ENCODE measurements around the gene UGDH. TPM values are rescaled to one million over a fixed set of nuclear protein-coding genes. Genes with fewer than 3 reads are reported as not detected.
"Not testable (repeated sequence)": the region's sequence is repeated elsewhere in the genome, so short reads cannot be mapped to it uniquely, and the experiment has no call there.

Gene UGDH
- total and polyA plus RNA-seq, 9 of the 15 experiments (the other 6 are each of a cell fraction or from before 2014, with no cell fraction given): 5.5 to 21.7 (median 16.2) TPM

DNA sequence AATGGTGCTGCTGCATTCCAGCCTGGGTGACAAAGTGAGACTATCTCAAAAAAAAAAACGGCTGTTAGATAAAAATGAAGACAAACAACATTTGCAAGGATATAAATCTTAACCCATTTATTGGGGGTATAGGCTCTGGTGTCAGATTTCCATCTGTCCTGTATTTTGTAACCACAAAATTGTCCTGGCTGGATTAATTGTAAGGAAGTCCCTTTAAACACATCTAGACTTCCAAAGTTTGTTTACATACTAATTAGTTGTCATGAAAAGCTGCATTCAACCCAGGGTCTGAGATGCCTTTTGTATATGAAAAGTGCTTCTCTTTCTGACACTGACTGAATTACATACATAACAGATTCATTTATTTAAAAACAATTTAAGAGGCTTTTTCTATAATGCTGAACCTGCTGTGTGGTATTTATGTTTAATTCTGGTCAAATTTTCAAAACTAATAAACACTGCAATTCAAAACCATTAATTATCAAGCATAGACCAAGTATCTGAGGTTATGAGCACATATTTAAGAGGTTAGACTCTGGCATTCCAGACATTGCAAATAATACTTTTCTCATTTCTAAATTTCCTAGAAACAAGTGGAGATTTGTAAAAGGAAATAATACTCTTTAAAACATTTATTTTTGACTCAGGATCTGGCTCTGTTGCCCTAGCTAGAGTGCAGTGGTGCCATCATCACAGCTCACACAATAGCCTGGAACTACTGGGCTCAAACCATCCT is 17.5 kb upstream of the UGDH start:
- Histone ChIP-seq H3K9ac (ENCODE audit: insufficient read depth in 1 of 2, low read depth in 2 of 2, low read length in 2 of 2) (no peak overlapping the region), H3K27me3 (ENCODE audit: control insufficient read depth in 2 of 2, insufficient read depth in 2 of 2, low read length in 2 of 2) (no peaks in the 10 kb centered on the region), H3K27ac (ENCODE audit: extremely low read depth, low read depth, low read length) (no peak overlapping the region), H3K36me3 (ENCODE audit: control insufficient read depth, insufficient read depth, low read length) (no peaks in the 10 kb centered on the region), H2AFZ (ENCODE audit: low read depth, low read length) (no peak overlapping the region), H4K20me1 (replicated peaks; ENCODE audit: control insufficient read depth, insufficient read depth, low read length) (no peaks in the 10 kb centered on the region), H3K4me3 (no peak overlapping the region), H3K9me1 (ENCODE audit: control insufficient read depth, insufficient read depth, low read length) (no peaks in the 10 kb centered on the region), H3K4me2 (ENCODE audit: insufficient read depth, low read length) (no peak overlapping the region), H3K9me3 (replicated peaks; ENCODE audit: control insufficient read depth, insufficient read depth, low read depth, low read length) (no peaks in the 10 kb centered on the region), H3K4me1 (replicated peaks in 1 of 2; ENCODE audit: control insufficient read depth in 2 of 2, insufficient read depth in 2 of 2, low read length in 2 of 2) (no peaks in the 10 kb centered on the region; a peak in 2 of 5 replicates), H3K79me2 (ENCODE audit: control insufficient read depth, insufficient read depth, low read length) (no peaks in the 10 kb centered on the region)
- ATAC-seq: no peak
- no peak for TF ChIP-seq PRPF4 (IDR thresholded peaks at IDR 0.05; ENCODE audit: insufficient read depth, low read depth, low read length, poor library complexity, severe bottlenecking)
- ChIA-PET POLR2A (interaction anchor here (0.7 to 0.8 kb wide), 2 partner anchors 14 to 1190 kb away, joined by 3 read pairs; no protein-coding TSS in a partner anchor), CTCF (ENCODE audit: low intra/inter-chr PET ratio) (no interaction called here)
- no peak for FAIRE-seq
- intact Hi-C loops (cut with micrococcal nuclease) (no loop called here), in situ Hi-C loops (cut with MboI) (no loop called here)
- WGBS (ENCODE audit: insufficient coverage, low coverage, missing lambda C conversion rate): 8% methylated on average over 1 of the region's 1 CpG
- no peak for DNase-seq (ENCODE audit: extremely low read depth in 1 of 4, low spot score in 3 of 4)
- no TSS peak for BruUV-seq (replicated peaks)

DNA sequence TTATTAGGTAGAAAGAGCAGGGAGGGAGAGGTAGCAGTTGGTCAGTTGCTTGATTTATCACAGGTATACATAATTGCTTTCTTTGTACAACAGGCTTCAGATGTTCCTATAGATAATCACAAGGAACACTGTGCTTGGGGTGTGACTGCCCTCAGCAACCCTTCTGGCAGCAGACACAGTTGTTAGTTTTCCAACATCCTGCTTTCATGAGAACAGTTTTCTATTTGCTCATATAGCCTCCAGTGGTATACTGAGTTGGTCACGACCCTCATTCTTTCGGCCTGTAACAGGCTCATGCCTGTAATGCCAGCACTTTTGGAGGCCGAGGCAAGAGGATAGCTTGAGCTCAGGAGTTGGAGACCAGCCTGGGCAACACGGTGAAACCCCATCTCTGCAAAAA is 16.8 kb upstream of the UGDH start:
- H3K4me2 ChIP-seq (ENCODE audit: insufficient read depth, low read length); H3K9me3 ChIP-seq (replicated peaks; ENCODE audit: control insufficient read depth, insufficient read depth, low read depth, low read length); ATAC-seq; H3K9me1 ChIP-seq (ENCODE audit: control insufficient read depth, insufficient read depth, low read length); H3K4me1 ChIP-seq (replicated peaks in 1 of 2; ENCODE audit: control insufficient read depth in 2 of 2, insufficient read depth in 2 of 2, low read length in 2 of 2); H3K4me3 ChIP-seq; H3K9ac ChIP-seq (ENCODE audit: insufficient read depth in 1 of 2, low read depth in 2 of 2, low read length in 2 of 2); DNase-seq (ENCODE audit: extremely low read depth in 1 of 4, low spot score in 3 of 4); in situ Hi-C loops (cut with MboI); FAIRE-seq; H2AFZ ChIP-seq (ENCODE audit: low read depth, low read length); H4K20me1 ChIP-seq (replicated peaks; ENCODE audit: control insufficient read depth, insufficient read depth, low read length); H3K79me2 ChIP-seq (ENCODE audit: control insufficient read depth, insufficient read depth, low read length); H3K36me3 ChIP-seq (ENCODE audit: control insufficient read depth, insufficient read depth, low read length); H3K27me3 ChIP-seq (ENCODE audit: control insufficient read depth in 2 of 2, insufficient read depth in 2 of 2, low read length in 2 of 2); intact Hi-C loops (cut with micrococcal nuclease); CTCF ChIA-PET (ENCODE audit: low intra/inter-chr PET ratio); BruUV-seq (replicated peaks); H3K27ac ChIP-seq (ENCODE audit: extremely low read depth, low read depth, low read length): not testable (repeated sequence)
- POLR2A ChIA-PET: interaction anchor here (0.7 kb wide), 1 partner anchor 1191 kb away, joined by 3 read pairs; no protein-coding TSS in a partner anchor
- 24% methylated on average over 4 of the region's 4 CpGs for WGBS (ENCODE audit: insufficient coverage, low coverage, missing lambda C conversion rate)
